Lung (tissue), 12 donors: ENCODE measurements around the gene ARHGEF17. TPM values are rescaled to one million over a fixed set of nuclear protein-coding genes. Genes with fewer than 3 reads are reported as not detected.
A peak's percentile ranks its signal among the peaks of the same experiment; 100 is the strongest.

Experiments
- ATAC-seq: fragments of 200-7000 bp; cut with Tn5 transposase; one replicate; pipeline ENCODE4 v1.9.1; 2020; ENCODE audit warnings: moderate number of reproducible peaks; ENCODE audit not compliant: insufficient read depth, low FRiP score
- DNase-seq, 3 donors: peaks; one replicate each; pipeline ENCODE4 v3.0.0-alpha.2; 2013 to 2017
- H3K27ac ChIP-seq, 2 donors: one replicate each; pipeline ENCODE4 v1.5.1; 2013; ENCODE audit warnings: mild to moderate bottlenecking in 2 of 2, moderate library complexity in 2 of 2, control low read depth in 1 of 2, inconsistent platforms in 1 of 2, low read depth in 1 of 2, low read length in 1 of 2
- H3K27me3 ChIP-seq, 3 donors: one replicate each; pipeline ENCODE4 v1.5.1; 2013; ENCODE audit warnings: low read length in 2 of 3; ENCODE audit not compliant: control insufficient read depth in 3 of 3, insufficient read depth in 3 of 3
- H3K36me3 ChIP-seq, 4 donors: one replicate each; pipeline ENCODE4 v1.5.1; 2013; ENCODE audit warnings: low read length in 4 of 4, mild to moderate bottlenecking in 1 of 4, moderate library complexity in 1 of 4; ENCODE audit not compliant: control insufficient read depth in 4 of 4, insufficient read depth in 4 of 4
- H3K4me1 ChIP-seq, 5 donors: one replicate each; pipeline ENCODE4 v1.5.1; 2013; ENCODE audit warnings: low read length in 5 of 5, mild to moderate bottlenecking in 2 of 5, moderate library complexity in 1 of 5; ENCODE audit not compliant: control insufficient read depth in 5 of 5, insufficient read depth in 5 of 5
- H3K4me3 ChIP-seq: one replicate; pipeline ENCODE4 v1.5.1; 2013; ENCODE audit warnings: mild to moderate bottlenecking, control low read depth, moderate library complexity
- H3K9ac ChIP-seq, 2 donors: one replicate each; pipeline ENCODE4 v1.5.1; 2013; ENCODE audit warnings: low read length in 2 of 2, control low read depth in 1 of 2; ENCODE audit not compliant: insufficient read depth in 1 of 2
- H3K9me3 ChIP-seq, 4 donors: one replicate each; pipeline ENCODE4 v1.5.1; 2013; ENCODE audit warnings: low read length in 3 of 4, mild to moderate bottlenecking in 1 of 4, moderate library complexity in 1 of 4; ENCODE audit not compliant: control insufficient read depth in 4 of 4, insufficient read depth in 3 of 4
- WGBS, 2 donors: extraction: QIAGEN DNeasy Blood & Tissue Kit; methylation state at CpG; one replicate each; pipeline ENCODE4 v1.1.7; 2013; 5-methylcytosine and 5-hydroxymethylcytosine counted together
- polyA plus RNA-seq, 2 donors: library from polyadenylated mRNA; stranded (reverse); fragments of 200-250 nt; gene quantifications; one replicate each; pipeline ENCODE4 v1.2.1, GENCODE V29; 2013
- total RNA-seq, 2 donors: library from RNA; depleted of rRNA in 1 of 2; stranded (reverse); fragments of >200 nt in 1 of 2; gene quantifications; one replicate each; pipeline ENCODE4 v1.2.1, GENCODE V29; 2014 to 2021
- TF ChIP-seq, protein P1 (sequence below): IDR thresholded peaks from 2 replicates; pipeline ENCODE4 v1.5.1; 2012; ENCODE audit warnings: mild to moderate bottlenecking; ENCODE audit errors: control extremely low read depth, extremely low read depth
- donor health status: control.
- donor health status: control.
- donor health status: Bipolar disorder and iron deficiency.
- donor health status: healthy.
- donor health status: DM: yes; HTN: yes; CAD: no.

ARHGEF17 gene
- total and polyA plus RNA-seq, 4 donors = 27.9 to 74.6 (median 53.5) TPM

DNA sequence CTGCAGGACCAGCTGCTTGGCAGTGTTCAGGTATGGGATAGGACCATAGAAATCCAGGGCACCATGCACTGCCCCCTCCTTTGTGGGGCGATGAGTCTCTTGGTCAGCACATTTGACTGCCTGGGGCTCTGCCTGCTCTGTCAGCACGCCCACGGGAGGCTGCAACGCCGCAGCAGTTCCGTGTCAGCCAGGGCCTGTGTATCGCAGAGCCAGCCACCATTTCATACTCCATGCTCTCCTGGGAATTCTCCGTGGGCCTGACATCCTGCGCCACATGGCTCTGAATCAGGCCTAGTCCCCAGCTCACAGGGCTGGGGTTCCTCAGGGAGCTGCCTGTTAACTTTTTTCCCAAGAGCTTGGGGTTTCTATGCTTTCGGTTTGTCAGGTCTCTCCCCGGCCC lies 51.3 kb downstream of the ARHGEF17 start:
- Histone ChIP-seq H3K27ac (peak overlapping the region in 1 of 2 donors; percentile 8), H3K36me3 (peaks cover 9 to 66% (median 54%) of the 10 kb centered on the region in 4 donors), H3K9me3 (no peaks in the 10 kb centered on the region), H3K27me3 (no peaks in the 10 kb centered on the region), H3K4me3 (no peak overlapping the region), H3K9ac (no peak overlapping the region), H3K4me1 (no peaks in the 10 kb centered on the region)
- TF ChIP-seq, protein P1, sequence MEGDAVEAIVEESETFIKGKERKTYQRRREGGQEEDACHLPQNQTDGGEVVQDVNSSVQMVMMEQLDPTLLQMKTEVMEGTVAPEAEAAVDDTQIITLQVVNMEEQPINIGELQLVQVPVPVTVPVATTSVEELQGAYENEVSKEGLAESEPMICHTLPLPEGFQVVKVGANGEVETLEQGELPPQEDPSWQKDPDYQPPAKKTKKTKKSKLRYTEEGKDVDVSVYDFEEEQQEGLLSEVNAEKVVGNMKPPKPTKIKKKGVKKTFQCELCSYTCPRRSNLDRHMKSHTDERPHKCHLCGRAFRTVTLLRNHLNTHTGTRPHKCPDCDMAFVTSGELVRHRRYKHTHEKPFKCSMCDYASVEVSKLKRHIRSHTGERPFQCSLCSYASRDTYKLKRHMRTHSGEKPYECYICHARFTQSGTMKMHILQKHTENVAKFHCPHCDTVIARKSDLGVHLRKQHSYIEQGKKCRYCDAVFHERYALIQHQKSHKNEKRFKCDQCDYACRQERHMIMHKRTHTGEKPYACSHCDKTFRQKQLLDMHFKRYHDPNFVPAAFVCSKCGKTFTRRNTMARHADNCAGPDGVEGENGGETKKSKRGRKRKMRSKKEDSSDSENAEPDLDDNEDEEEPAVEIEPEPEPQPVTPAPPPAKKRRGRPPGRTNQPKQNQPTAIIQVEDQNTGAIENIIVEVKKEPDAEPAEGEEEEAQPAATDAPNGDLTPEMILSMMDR = no peak
- WGBS, 2 donors = 89 to 95% methylated on average over 11 of the region's 11 CpGs
- no peak for DNase-seq
- ATAC-seq = no peak

DNA sequence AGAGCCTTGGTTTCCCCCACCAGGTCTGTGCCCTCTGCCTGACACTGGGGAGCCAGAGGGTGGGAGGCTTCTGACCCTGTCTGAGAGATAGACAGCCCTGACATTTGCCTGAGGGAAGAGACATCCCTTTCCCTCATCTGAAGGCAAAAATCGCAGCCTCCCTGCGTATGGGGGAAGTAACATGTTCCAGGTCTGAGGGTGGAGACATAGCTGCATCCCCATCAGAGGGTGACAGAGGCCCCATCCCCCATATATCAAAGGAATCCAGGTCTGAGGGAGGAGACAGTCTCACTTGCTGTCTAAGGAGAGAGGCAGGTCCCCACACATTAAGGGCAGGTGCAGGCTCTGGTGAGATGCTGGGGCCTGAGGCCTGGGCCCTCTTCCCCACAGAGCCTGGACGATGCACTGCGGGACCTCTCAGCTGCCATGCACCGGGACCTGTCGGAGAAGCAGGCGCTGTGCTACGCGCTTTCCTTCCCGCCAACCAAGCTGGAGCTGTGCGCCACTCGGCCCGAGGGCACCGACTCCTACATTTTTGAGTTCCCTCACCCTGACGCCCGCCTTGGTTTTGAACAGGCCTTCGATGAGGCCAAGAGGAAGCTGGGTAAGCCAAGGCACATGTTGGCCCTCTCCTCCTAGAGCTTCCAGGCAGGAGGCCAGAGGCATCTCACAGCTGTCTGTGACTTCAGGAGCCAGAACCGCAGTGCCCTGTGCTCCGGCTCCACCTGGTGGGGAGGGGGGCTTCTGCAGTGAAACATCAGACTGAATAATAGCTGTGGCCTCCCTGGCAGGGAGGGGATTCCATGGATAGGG lies 52.1 kb downstream of the ARHGEF17 start:
- Histone ChIP-seq H3K4me3 (no peak overlapping the region), H3K27ac (peak overlapping the region in 1 of 2 donors; percentile 8), H3K9me3 (no peaks in the 10 kb centered on the region), H3K36me3 (peaks cover 9 to 70% (median 57%) of the 10 kb centered on the region in 4 donors), H3K27me3 (no peaks in the 10 kb centered on the region), H3K4me1 (no peaks in the 10 kb centered on the region), H3K9ac (no peak overlapping the region)
- TF ChIP-seq, protein P1 = no peak
- ATAC-seq (no peak), DNase-seq (peak in 2 of 3 donors; percentile 41 to 44)
- 91% methylated on average over 19 of the region's 19 CpGs for WGBS, 2 donors

DNA sequence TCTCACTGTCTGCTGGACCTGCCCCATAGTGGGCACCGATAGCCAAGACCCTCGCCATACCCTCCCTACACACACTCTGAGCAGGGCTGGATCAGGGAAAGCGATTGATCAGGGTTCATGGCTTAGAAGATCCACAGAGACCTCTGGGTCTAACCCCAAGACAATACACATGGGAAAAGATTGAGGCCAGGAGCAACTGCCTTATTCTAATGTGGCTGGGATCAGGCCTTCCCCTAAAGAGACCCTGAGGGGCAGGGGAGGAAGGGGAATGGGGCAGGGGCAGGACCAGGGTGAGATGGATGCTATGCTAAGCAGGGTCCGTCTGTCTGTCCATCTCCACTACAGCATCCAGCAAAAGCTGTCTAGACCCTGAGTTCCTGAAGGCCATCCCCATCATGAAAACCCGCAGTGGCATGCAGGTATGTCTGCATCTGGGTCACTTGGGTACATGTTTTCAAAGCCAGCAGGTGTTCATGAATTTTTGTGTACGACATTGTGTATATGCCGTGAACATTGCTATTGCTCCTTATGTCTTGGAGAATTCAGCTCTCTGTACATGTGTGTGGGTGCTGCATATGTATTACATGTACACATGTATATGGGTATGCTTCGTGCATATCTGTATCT lies 52.8 kb downstream of the ARHGEF17 start:
- WGBS, 2 donors = 95 to 97% methylated on average over 8 of the region's 8 CpGs
- Histone ChIP-seq H3K9me3 (no peaks in the 10 kb centered on the region), H3K36me3 (peaks cover 9 to 66% (median 61%) of the 10 kb centered on the region in 4 donors), H3K27me3 (no peaks in the 10 kb centered on the region), H3K27ac (no peak overlapping the region), H3K4me1 (no peaks in the 10 kb centered on the region), H3K4me3 (no peak overlapping the region), H3K9ac (no peak overlapping the region)
- TF ChIP-seq, protein P1 = no peak
- ATAC-seq (no peak), DNase-seq (no peak)
